HG02610 (cell line): Measurements from ENCODE around the gene PARD3B.
"Not testable (repeated sequence)": the region's sequence is repeated elsewhere in the genome, so short reads cannot be mapped to it uniquely, and the experiment has no call there.

Experiments
- ATAC-seq: cut with Tn5 transposase; IDR thresholded peaks from one replicate; pipeline ENCODE4 v1.9.1; 2021; ENCODE audit warnings: mild to moderate bottlenecking, moderate library complexity; ENCODE audit not compliant: unreplicated experiment

PARD3B gene

DNA sequence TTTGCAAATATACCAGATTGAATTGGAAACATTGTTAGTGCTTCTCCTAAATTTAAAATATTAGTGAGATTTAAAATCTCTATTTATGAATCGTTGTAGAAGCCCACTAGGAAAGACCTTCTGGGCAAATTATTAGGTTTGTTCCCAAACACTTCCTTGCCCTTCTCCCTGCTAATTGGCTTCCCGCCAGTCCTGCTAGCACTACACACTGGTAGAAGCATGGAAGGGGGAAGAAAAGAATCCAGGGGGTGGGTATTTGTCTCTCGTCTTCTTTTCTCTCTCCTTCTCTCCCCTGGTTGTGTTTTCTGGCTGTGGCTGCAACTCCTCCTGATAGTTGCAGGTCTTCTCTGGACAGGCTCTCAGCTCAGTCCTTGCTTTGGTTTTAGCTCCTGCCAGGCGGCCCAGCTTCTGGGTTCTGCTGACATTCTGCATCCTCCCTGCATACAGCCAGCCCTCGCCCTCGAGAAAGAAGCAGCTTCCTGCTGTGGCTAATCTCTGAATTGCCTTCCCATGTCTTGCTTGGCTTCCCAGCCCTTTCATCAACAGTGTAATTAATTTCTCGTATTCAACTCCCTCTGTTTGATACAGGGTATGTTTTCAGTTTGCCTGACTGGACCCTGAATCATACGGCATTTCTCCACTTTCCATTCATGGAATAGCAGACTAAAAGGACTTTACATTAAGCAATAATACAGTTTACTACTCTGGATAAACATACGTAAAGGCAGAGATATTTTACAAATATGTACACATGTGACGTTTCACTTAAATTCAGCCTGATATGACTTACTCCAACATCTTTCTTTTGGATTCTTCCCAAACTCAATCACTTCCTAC, 6.9 kb upstream of the PARD3B start:
- no peak for ATAC-seq

- no peak for ATAC-seq
Observed at GRCh38 chr2:204539019-204539385, 6.3 kb upstream of the PARD3B start.

DNA sequence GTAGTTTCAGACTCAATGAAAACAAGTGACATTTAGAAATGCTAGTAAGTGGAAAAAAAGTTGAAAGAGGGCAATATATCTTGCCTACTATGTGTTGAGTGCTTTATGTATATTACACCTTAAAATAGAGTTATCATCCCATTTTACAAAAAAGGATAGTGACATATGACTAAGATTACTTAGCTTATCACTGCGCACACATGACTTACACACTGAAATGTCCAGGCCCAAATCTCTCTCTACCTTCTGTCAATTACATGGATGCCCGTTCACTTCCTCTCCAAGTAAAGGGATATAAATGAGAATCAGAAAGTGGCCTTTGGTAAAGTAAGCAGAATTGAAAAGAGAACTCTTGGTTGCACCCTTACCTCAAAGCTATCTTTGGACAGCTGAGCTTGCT, 3.6 kb upstream of the PARD3B start:
- ATAC-seq = no peak

- no peak for ATAC-seq
Observed at GRCh38 chr2:204542982-204543608, 2.2 kb upstream of the PARD3B start.

DNA sequence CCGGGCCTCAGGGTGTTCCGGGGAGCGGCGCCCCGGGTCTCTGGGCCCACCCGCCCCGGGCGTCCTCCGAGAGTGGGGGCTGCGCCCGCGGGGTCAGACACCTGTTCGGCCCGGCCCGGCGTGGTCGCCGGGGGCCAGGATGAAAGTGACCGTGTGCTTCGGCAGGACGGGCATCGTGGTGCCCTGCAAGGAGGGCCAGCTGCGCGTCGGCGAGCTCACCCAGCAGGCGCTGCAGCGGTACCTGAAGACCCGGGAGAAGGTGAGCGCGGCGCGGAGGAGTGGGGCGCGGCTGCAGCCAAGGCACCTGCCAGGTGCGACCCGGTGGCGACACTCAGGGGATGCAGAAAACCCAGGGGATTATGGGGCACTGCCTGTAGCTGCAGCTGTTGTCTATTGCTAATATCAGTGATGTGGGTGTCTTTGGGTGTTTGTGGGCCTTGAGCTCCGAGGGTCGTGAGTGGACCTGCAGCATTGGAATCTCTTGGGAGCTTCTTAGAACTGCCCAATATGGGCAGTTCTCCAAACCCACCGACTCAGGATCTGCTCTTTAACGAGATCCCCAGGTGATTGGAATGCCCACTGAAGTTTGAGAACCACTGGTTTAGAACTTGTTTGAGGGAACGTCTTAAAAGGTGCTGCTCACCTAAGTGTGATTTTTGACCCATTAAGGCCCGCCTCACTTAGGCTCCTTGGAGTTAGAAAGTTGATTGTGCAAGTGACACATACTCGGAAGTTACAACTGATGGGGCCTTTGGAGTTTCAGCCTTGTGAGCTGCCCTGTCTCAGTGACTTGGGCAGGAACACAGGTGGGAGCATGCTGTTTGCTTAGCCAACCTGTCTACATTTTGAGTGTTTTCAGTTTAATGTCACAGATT, 823 bp downstream of the PARD3B start:
- peak; percentile 7 for ATAC-seq

- ATAC-seq = no peak
Observed at GRCh38 chr2:204550751-204551511, 5.7 kb downstream of the PARD3B start.

- ATAC-seq = no peak
Observed at GRCh38 chr2:204551512-204551863, 6.2 kb downstream of the PARD3B start.

DNA sequence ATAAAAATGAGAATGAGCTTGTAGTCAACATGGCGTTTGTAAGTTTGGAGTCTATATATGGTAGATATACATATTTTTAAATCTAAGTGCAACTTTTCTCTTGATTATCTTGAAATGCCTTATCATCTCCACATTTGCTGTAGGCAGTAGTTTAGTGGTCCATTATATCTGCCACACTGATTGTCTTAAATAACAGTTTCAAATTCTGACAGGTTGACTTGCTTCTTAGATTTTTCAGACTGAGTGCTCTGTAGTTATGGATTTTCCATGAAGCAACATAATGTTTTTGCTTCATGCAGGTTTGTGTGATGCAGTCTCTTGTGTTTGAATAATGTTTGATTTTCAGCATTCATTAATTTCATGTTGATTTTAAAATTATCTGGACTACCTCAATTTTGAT, 12.3 kb downstream of the PARD3B start:
- ATAC-seq = no peak

GRCh38 chr2:204559358-204559757, 14.1 kb downstream of the PARD3B start:
- not testable (repeated sequence) for ATAC-seq

GRCh38 chr2:204560902-204561301, 15.6 kb downstream of the PARD3B start:
- no peak for ATAC-seq

DNA sequence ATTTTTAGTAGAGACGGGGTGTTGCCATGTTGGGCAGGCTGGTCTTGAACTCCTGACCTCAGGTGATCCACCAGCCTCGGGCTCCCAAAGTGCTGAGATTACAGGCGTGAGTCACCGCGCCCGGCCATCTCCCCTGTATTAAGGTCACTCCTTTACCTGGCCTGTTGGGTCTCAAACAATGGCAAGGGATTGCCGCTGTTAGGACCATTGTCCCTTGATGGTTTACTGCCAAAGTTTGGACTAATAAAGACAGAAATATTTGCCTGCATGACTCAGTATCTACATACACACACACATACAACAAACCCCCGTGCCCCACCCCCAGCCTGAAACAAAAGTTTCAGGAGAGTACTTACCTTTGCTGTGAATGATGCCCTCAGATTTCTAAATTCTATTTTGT, 16.5 kb downstream of the PARD3B start:
- ATAC-seq = no peak

DNA sequence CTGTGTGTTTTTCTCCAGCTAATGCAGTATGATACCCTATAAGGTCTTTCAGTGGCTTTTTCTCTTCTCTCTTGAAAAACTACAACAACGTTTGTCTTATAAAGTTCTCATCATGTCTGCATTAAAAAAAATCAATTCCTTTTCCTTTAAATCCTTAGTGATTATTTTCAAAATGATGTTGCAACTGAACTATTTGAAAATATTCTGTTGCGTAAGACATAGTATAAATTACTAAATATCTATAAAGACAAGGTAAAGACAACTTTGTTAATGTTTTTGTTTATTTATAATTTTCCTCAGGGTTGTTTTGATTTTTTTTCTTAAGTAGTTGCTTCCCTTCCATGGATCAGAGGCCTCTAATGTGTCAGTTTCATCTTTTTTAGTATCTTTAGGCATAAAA, 21.2 kb downstream of the PARD3B start:
- ATAC-seq = no peak

GRCh38 chr2:204570421-204570820, 25.1 kb downstream of the PARD3B start:
- no peak for ATAC-seq

DNA sequence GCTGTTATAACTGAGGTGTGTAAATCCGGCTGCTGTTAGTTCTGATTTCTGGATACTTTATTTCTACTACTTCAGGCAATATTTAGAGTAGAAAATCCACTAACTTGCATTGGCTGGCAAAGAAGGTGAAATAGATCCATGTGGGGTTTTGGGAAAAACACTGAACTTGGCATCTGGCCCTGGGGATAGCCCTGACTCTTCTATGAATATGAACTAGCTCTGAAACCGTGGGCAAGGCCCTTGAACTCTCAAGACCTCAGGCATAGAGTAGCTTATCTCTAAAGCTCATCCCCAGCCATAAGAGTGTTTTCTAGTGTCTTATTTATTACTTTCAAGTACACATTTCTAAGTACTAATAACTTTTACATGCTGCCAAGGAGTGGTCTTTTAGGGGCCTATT, 25.8 kb downstream of the PARD3B start:
- ATAC-seq = no peak

DNA sequence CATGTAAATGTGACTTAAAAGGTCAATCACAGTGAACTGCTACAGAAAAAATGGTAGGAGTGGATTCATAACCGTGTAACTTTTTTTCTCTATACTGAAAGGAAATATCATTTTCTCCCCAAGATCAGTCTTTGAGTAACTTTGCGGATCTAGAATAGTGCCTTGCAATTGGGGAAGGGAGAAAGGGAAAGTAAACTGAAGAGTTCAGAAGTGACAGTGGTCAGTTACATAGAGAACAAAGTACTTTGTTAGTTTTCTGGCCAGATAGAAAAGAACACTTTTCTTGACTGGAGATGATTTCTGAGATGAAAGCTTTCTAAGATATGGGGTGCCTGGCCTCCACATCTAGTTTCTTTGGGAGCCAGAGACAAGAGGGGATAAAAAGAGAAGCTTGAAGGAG, 26.6 kb downstream of the PARD3B start:
- no peak for ATAC-seq

- ATAC-seq = no peak
Observed at GRCh38 chr2:204573221-204573620, 27.9 kb downstream of the PARD3B start.

- ATAC-seq = no peak
Observed at GRCh38 chr2:204574486-204574885, 29.2 kb downstream of the PARD3B start.

- ATAC-seq = no peak
Observed at GRCh38 chr2:204575463-204575862, 30.2 kb downstream of the PARD3B start.

- no peak for ATAC-seq
Observed at GRCh38 chr2:204576362-204576979, 31.2 kb downstream of the PARD3B start.

DNA sequence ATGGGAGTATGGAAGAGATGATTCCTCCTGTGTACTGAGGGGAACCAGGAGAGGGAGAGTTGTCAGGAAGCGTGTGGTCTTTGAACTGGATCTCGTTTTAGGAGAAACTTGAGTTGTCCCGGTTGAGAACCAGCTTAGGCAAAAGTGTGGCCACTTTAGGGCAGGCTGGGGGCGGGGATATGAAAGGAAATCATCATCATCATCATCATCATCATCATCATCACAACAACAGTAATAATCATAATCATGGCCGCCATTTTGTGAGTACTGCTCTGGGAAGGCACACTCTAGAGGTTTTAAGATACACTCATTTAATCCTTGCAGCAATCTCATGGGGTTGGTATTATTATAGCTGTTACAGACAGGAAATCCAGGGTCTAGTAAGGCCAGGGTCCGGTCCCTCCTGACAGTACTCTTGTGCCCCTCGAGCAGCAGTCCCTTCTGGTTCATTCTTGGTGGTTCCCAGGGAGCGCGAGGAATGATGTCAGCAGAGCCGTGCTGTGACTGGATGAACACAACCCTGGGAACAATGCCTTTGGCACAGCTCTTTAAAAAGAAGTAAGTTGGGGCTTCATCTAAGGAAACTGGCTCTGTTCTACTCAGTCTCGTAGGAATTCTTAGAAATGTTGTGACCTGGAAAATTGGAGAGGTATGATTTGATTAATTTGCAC, 33.8 kb downstream of the PARD3B start:
- ATAC-seq = no peak
